IMR-90 (cell line): ENCODE measurements around the gene JAKMIP1. TPM values are rescaled to one million over a fixed set of nuclear protein-coding genes. Genes with fewer than 3 reads are reported as not detected.

ENCODE experiments used
- ATAC-seq: fragments of 200-7000 bp; cut with Tn5 transposase; 2 replicates; pipeline ENCODE4 v1.9.1; 2020; ENCODE audit warnings: low read depth, mild to moderate bottlenecking, moderate library complexity
- BruUV-seq: library from RNA; stranded (reverse); fragments of 400-500 nt; replicated peaks from 2 replicates; lab custom pipeline; 2021; lab: Mats Ljungman, UMichigan
- CTCF ChIA-PET: fragments of 300-600 bp; formaldehyde crosslinking; extraction: SDS; loops from one replicate; lab custom pipeline; 2021; ENCODE audit warnings: antibody characterized with exemption; lab: Yijun Ruan, JAX
- POLR2A ChIA-PET: fragments of 300-600 bp; sonication (Branson Sonifier 250); formaldehyde crosslinking; loops from one replicate; lab custom pipeline; 2022; ENCODE audit warnings: antibody characterized with exemption; ENCODE audit not compliant: unreplicated experiment; lab: Charles Lee
- DNase-seq: peaks from one replicate; pipeline ENCODE4 v3.0.0; 2013
- H2AFZ ChIP-seq: replicated peaks from 2 replicates; pipeline ENCODE3; 2013; ENCODE audit warnings: low read length, mild to moderate bottlenecking; ENCODE audit not compliant: poor library complexity
- H2AK5ac ChIP-seq: 2 replicates; pipeline ENCODE4 v1.6.1; 2013; ENCODE audit warnings: low read depth, low read length, inconsistent platforms
- H2AK9ac ChIP-seq: replicated peaks from 2 replicates; pipeline ENCODE3; 2013; ENCODE audit warnings: mild to moderate bottlenecking, low read depth, low read length, moderate library complexity; ENCODE audit not compliant: poor library complexity
- H2BK120ac ChIP-seq: 2 replicates; pipeline ENCODE4 v1.6.1; 2013; ENCODE audit warnings: low read depth, low read length, inconsistent platforms
- H2BK15ac ChIP-seq: 3 replicates; pipeline ENCODE4 v1.6.1; 2013; ENCODE audit warnings: low read depth, low read length, inconsistent platforms
- H2BK20ac ChIP-seq: 2 replicates; pipeline ENCODE4 v1.6.1; 2013; ENCODE audit warnings: low read depth, mild to moderate bottlenecking, inconsistent platforms, low read length, moderate library complexity
- H2BK5ac ChIP-seq: 2 replicates; pipeline ENCODE4 v1.6.1; 2013; ENCODE audit warnings: mild to moderate bottlenecking, low read depth, low read length, inconsistent platforms; ENCODE audit not compliant: poor library complexity, severe bottlenecking
- H3K14ac ChIP-seq: replicated peaks from 2 replicates; pipeline ENCODE4 v1.6.1; 2013; ENCODE audit warnings: low read depth, low read length, inconsistent platforms
- H3K18ac ChIP-seq: 2 replicates; pipeline ENCODE4 v1.6.1; 2013; ENCODE audit warnings: low read depth, low read length, control low read depth
- H3K23ac ChIP-seq: 2 replicates; pipeline ENCODE4 v1.6.1; 2013; ENCODE audit warnings: low read depth, low read length, inconsistent platforms
- H3K27ac ChIP-seq: 2 replicates; pipeline ENCODE4 v1.5.1; 2013; ENCODE audit warnings: mild to moderate bottlenecking, control low read depth, low read length; ENCODE audit not compliant: insufficient read depth
- H3K27me3 ChIP-seq: 2 replicates; pipeline ENCODE4 v1.6.1; 2013; ENCODE audit warnings: low read length; ENCODE audit not compliant: control insufficient read depth, insufficient read depth
- H3K36me3 ChIP-seq: 2 replicates; pipeline ENCODE4 v1.6.1; 2013; ENCODE audit warnings: low read length, mixed read lengths; ENCODE audit not compliant: control insufficient read depth, insufficient read depth
- H3K4ac ChIP-seq: 2 replicates; pipeline ENCODE4 v1.6.1; 2013; ENCODE audit warnings: low read depth, low read length, inconsistent platforms
- H3K4me1 ChIP-seq: 2 replicates; pipeline ENCODE4 v1.6.1; 2013; ENCODE audit warnings: low read length, mixed read lengths; ENCODE audit not compliant: control insufficient read depth, insufficient read depth
- H3K4me2 ChIP-seq: 2 replicates; pipeline ENCODE4 v1.6.1; 2013; ENCODE audit warnings: low read depth, mild to moderate bottlenecking, control low read depth, low read length, moderate library complexity
- H3K4me3 ChIP-seq: 2 replicates; pipeline ENCODE4 v1.5.1; 2013; ENCODE audit warnings: low read depth, mild to moderate bottlenecking, control low read depth, low read length, moderate library complexity; ENCODE audit not compliant: insufficient read depth
- H3K56ac ChIP-seq: 2 replicates; pipeline ENCODE4 v1.6.1; 2013; ENCODE audit warnings: low read length, inconsistent platforms; ENCODE audit not compliant: insufficient read depth; ENCODE audit errors: extremely low read depth
- H3K79me1 ChIP-seq, 2 experiments: 2 replicates each; pipeline ENCODE4 v1.6.1; 2013; ENCODE audit warnings: low read length in 2 of 2, inconsistent platforms in 1 of 2, low read depth in 1 of 2
- H3K9ac ChIP-seq: 2 replicates; pipeline ENCODE4 v1.6.1; 2013; ENCODE audit warnings: low read depth, low read length, control low read depth
- H3K9me1 ChIP-seq: 2 replicates; pipeline ENCODE4 v1.6.1; 2013; ENCODE audit warnings: low read length, inconsistent platforms; ENCODE audit not compliant: insufficient read depth
- H3K9me3 ChIP-seq: 2 replicates; pipeline ENCODE4 v1.6.1; 2013; ENCODE audit warnings: low read length; ENCODE audit not compliant: control insufficient read depth, insufficient read depth
- H4K20me1 ChIP-seq: 2 replicates; pipeline ENCODE4 v1.6.1; 2013; ENCODE audit warnings: low read length, inconsistent platforms; ENCODE audit not compliant: insufficient read depth
- H4K5ac ChIP-seq: 2 replicates; pipeline ENCODE4 v1.6.1; 2013; ENCODE audit warnings: mild to moderate bottlenecking, low read depth, low read length, control low read depth
- H4K8ac ChIP-seq, 2 experiments: 2 replicates each; pipeline ENCODE4 v1.6.1; 2013; ENCODE audit warnings: low read depth in 2 of 2, low read length in 2 of 2, control low read depth in 1 of 2, inconsistent platforms in 1 of 2
- H4K91ac ChIP-seq: 2 replicates; pipeline ENCODE4 v1.6.1; 2013; ENCODE audit warnings: low read depth, low read length, inconsistent platforms; ENCODE audit not compliant: insufficient read depth
- BHLHE40 ChIP-seq: fragments of 150-350 bp; IDR thresholded peaks from 2 replicates; pipeline ENCODE4 v1.6.1; 2016; ENCODE audit warnings: mild to moderate bottlenecking, low read depth, low read length
- CHD1 ChIP-seq: IDR thresholded peaks from 2 replicates; pipeline ENCODE4 v1.6.1; 2012; ENCODE audit warnings: low read depth, low read length, improper control_type of control experiment
- MAFK ChIP-seq: IDR thresholded peaks from 2 replicates; pipeline ENCODE4 v1.6.1; 2012; ENCODE audit warnings: low read depth, low read length, improper control_type of control experiment
- RAD21 ChIP-seq: IDR thresholded peaks from 2 replicates; pipeline ENCODE4 v1.6.1; 2012; ENCODE audit warnings: low read length, improper control_type of control experiment
- RFX5 ChIP-seq: IDR thresholded peaks from 2 replicates; pipeline ENCODE4 v1.8.0; 2012; ENCODE audit warnings: low read depth, mild to moderate bottlenecking, low read length, moderate library complexity
- SMC3 ChIP-seq: fragments of 150-350 bp; IDR thresholded peaks from 2 replicates; pipeline ENCODE4 v1.6.1; 2016; ENCODE audit warnings: low read depth, mild to moderate bottlenecking, antibody characterized with exemption, low read length, moderate library complexity
- WGBS, 2 experiments: methylation state at CpG; one replicate each; pipeline versions ENCODE4 v1.1.5 to v1.1.7; 2013; ENCODE audit warnings: missing lambda C conversion rate in 2 of 2; ENCODE audit not compliant: insufficient read length in 1 of 2; ENCODE audit errors: extremely low coverage in 2 of 2; 5-methylcytosine and 5-hydroxymethylcytosine counted together
- dilution Hi-C: fragments of 300-500 bp; cut with HindIII; formaldehyde crosslinking; loops from one replicate; pipeline ENCODE4 v1.14.3; 2018; ENCODE audit warnings: low sequenced_read_pairs; ENCODE audit not compliant: unreplicated experiment
- in situ Hi-C: fragments of 300-500 bp; cut with MboI; formaldehyde crosslinking; loops from 3 replicates; pipeline ENCODE4 v1.14.3; 2019; ENCODE audit warnings: low sequenced_read_pairs, inconsistent platforms, mixed read lengths
- intact Hi-C: fragments of 100-400 bp; cut with micrococcal nuclease; formaldehyde crosslinking; loops from 2 replicates; pipeline ENCODE4 v1.10.0; 2022
- polyA plus RNA-seq, 3 experiments: library from polyadenylated mRNA; depleted of rRNA; stranded (reverse); fragments of >200 nt; gene quantifications; 2 replicates each; pipeline ENCODE4 v1.2.3, GENCODE V29; 2012; ENCODE audit warnings: low replicate concordance in 1 of 3
- total RNA-seq: library from RNA; depleted of rRNA; stranded (reverse); fragments of >200 nt; gene quantifications from 2 replicates; pipeline ENCODE4 v1.2.3, GENCODE V29; 2012
- TF ChIP-seq, protein P1 (sequence below): conservative IDR thresholded peaks from 2 replicates; pipeline ENCODE4 v1.5.1; 2012; ENCODE audit warnings: mild to moderate bottlenecking, low read depth, low read length, improper control_type of control experiment
- TF ChIP-seq, protein P2 (sequence below): fragments of 150-350 bp; IDR thresholded peaks from 2 replicates; pipeline ENCODE4 v1.6.1; 2017; ENCODE audit warnings: mild to moderate bottlenecking, antibody characterized with exemption, low read length, low read depth

Gene JAKMIP1
- total and polyA plus RNA-seq, 2 of the 4 experiments (the other 2 are of a cell fraction), result not detected

DNA sequence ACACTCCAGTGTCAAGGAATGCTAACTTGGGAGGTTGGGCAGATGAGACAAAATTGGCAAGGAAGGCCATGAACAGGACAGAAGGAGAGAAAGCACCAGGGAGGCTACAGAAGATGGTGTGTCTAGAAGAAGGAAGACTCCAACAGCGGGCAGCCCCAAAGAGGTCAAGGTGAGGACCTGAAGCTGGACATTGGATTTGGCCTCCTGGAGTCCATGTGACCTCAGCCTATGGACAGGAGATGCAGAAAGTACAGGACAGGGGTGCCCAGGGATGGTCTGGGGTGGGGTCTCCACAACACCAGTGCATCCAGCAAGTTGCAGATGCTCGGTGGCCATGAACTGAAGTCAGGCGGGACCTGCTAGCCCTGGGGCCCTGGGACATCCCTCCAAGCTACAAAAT, 86.2 kb downstream of the JAKMIP1 start:
- no peak for ATAC-seq
- Histone ChIP-seq H3K9me1 (no peaks in the 10 kb centered on the region), H2BK5ac (no peak overlapping the region), H3K18ac (no peak overlapping the region), H3K23ac (no peak overlapping the region), H2AFZ (no peak overlapping the region), H4K5ac (no peak overlapping the region), H3K4me1 (no peaks in the 10 kb centered on the region), H3K9me3 (no peaks in the 10 kb centered on the region), H2BK20ac (no peak overlapping the region), H2AK9ac (no peak overlapping the region), H3K9ac (no peak overlapping the region), H3K36me3 (no peaks in the 10 kb centered on the region), H3K4me3 (no peak overlapping the region), H4K91ac (no peak overlapping the region), H3K56ac (no peak overlapping the region), H3K14ac (no peak overlapping the region), H3K27me3 (no peaks in the 10 kb centered on the region), H3K27ac (no peak overlapping the region), H3K4me2 (no peak overlapping the region), H4K8ac (no peak overlapping the region), H2BK120ac (no peak overlapping the region), H4K20me1 (no peaks in the 10 kb centered on the region), H2BK15ac (no peak overlapping the region), H3K79me1 (no peaks in the 10 kb centered on the region), H3K4ac (no peak overlapping the region), H2AK5ac (no peak overlapping the region)
- POLR2A ChIA-PET, result no interaction called here
- in situ Hi-C loops (no loop called here), dilution Hi-C loops (no loop called here), intact Hi-C loops (no loop called here)
- CTCF ChIA-PET, result interaction anchor here (1.0 kb wide), 1 partner anchor 13 kb away, joined by 3 read pairs; no protein-coding TSS in a partner anchor
- no TSS peak for BruUV-seq
- 73% methylated on average over 2 of the region's 3 CpGs; no CpG with 5 or more reads in 1 of the 2 experiments for WGBS, 2 experiments
- no peak for DNase-seq
- TF ChIP-seq, protein P1, sequence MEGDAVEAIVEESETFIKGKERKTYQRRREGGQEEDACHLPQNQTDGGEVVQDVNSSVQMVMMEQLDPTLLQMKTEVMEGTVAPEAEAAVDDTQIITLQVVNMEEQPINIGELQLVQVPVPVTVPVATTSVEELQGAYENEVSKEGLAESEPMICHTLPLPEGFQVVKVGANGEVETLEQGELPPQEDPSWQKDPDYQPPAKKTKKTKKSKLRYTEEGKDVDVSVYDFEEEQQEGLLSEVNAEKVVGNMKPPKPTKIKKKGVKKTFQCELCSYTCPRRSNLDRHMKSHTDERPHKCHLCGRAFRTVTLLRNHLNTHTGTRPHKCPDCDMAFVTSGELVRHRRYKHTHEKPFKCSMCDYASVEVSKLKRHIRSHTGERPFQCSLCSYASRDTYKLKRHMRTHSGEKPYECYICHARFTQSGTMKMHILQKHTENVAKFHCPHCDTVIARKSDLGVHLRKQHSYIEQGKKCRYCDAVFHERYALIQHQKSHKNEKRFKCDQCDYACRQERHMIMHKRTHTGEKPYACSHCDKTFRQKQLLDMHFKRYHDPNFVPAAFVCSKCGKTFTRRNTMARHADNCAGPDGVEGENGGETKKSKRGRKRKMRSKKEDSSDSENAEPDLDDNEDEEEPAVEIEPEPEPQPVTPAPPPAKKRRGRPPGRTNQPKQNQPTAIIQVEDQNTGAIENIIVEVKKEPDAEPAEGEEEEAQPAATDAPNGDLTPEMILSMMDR, result no peak
- TF ChIP-seq, protein P2, sequence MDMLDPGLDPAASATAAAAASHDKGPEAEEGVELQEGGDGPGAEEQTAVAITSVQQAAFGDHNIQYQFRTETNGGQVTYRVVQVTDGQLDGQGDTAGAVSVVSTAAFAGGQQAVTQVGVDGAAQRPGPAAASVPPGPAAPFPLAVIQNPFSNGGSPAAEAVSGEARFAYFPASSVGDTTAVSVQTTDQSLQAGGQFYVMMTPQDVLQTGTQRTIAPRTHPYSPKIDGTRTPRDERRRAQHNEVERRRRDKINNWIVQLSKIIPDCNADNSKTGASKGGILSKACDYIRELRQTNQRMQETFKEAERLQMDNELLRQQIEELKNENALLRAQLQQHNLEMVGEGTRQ, result no peak
- TF ChIP-seq BHLHE40 (no peak), RAD21 (no peak), SMC3 (no peak), RFX5 (no peak), CHD1 (no peak), MAFK (no peak)
